ENCODE results near the gene NDUFAB1.

DNA sequence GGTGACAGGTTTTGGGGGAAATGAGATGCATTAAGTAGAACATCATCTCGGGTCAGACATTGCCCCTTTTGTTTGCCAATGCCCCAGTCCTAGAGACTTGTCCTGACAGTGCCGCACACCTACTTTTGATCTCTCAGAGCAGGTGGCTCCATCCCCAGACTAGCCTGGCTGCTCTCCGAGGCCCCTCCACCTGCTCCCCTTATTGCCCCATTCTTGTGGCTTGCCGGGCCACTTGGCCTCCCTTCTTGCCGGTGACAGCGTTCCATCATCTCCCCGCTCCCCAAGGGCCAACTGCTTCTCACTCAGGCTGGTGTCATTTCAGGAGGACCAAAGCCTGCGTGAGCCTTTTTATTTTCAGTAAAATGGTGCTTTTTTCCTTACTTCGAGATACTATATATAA, 23.7 kb downstream of the NDUFAB1 start:
- TF ChIP-seq, protein P1, sequence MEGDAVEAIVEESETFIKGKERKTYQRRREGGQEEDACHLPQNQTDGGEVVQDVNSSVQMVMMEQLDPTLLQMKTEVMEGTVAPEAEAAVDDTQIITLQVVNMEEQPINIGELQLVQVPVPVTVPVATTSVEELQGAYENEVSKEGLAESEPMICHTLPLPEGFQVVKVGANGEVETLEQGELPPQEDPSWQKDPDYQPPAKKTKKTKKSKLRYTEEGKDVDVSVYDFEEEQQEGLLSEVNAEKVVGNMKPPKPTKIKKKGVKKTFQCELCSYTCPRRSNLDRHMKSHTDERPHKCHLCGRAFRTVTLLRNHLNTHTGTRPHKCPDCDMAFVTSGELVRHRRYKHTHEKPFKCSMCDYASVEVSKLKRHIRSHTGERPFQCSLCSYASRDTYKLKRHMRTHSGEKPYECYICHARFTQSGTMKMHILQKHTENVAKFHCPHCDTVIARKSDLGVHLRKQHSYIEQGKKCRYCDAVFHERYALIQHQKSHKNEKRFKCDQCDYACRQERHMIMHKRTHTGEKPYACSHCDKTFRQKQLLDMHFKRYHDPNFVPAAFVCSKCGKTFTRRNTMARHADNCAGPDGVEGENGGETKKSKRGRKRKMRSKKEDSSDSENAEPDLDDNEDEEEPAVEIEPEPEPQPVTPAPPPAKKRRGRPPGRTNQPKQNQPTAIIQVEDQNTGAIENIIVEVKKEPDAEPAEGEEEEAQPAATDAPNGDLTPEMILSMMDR (IDR thresholded peaks at IDR 0.05) = no peak
- TF ChIP-seq POLR2A (IDR thresholded peaks at IDR 0.05) = no peak
